GM19395 (cell line): ENCODE measurements around the gene THAP12.

Source experiments
- ATAC-seq: cut with Tn5 transposase; IDR thresholded peaks from one replicate; pipeline ENCODE4 v1.9.1; 2021; ENCODE audit warnings: mild to moderate bottlenecking, moderate library complexity; ENCODE audit not compliant: unreplicated experiment

Gene THAP12

DNA sequence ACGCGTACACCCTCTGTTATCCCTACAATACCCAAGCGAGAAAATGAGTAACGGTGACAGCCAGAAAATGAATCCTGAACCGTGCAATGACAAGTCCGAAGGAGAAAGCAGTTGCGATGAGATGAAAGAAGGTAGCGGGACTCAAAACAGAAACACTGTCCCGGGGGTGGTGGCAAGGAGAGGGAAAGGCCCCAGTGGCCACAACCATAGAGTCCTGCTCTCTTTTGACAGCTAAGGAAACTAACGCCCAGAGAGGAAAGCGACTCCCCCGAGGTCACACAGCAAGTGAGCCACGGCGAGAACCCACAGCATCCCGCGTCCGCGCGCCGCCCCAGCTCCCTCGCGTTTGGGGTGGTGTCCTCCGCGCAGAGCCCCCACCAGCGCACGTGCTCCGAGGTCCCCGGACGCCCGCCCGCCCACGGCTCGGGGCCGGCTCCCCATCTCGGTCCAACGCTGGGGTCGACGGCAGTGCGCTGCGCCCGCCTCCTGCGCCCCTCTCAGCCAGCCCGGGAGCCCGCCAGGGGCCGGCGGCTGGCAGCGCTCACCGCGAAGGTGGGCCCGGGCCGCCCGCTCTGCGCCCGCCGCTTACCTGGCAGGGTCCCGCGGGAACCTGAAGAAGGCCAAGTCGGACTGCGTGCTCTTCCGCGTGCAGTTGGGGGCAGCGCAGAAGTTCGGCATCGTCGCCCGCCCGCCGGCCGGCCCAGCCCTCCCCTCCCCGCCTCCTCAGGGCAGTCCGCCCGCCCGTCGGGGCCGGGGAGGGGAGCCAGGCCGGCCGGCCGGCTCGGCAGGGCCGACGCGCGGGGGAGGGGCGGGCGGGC, 564 bp downstream of the THAP12 start:
- peak; percentile 17 for ATAC-seq

DNA sequence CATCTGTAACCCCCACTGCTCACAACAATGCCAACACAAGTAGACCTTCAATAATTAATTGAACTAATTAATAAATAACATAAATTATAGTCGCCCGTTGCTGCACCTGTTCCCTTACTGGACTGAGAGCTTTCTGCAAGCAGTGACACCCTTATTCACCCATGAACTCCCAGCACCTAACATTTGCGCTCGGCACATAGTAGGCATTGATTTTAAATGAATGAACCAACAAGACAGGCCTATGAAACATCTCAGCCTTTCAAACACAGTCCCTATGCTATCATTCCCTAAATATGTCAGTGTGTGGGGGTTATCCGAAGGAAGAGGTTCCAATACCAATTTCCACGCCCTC, 1.1 kb downstream of the THAP12 start:
- ATAC-seq = no peak

DNA sequence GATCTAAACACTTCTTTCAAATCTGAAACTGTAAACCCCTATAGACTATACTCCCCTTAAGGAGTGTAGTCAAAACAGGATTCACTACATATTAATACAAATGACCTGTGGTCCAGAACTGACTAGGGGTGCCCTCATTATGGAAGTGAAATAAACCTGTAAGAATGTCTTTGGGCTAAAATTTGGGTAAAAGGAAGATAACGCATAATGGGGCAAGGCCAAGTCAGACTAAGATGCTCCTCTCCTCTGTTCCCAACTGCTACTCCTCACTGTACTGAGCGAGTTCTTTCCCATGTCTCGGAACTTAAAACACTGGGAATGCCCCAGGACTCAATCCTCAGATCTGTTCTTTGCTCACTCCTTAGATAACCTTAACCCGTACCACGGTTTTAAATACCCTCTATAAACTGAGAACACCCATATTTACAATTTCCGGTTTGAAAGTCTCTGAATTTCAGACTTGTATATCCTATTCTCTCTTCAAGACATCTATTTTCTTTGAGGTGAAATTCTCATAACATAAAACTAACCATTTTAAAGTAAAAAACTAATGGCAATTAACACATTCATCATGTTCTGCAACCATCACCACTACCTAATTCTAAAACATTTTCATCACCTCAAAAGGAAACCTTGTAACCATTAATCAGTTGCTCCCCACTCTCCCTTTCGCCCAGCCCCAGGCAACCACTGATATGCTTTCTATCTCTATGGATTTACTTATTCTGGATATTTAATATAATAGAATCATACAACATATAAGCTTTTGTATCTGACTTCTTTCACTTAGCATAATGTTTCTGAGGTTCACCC, 4.0 kb downstream of the THAP12 start:
- ATAC-seq = peak; percentile 31

DNA sequence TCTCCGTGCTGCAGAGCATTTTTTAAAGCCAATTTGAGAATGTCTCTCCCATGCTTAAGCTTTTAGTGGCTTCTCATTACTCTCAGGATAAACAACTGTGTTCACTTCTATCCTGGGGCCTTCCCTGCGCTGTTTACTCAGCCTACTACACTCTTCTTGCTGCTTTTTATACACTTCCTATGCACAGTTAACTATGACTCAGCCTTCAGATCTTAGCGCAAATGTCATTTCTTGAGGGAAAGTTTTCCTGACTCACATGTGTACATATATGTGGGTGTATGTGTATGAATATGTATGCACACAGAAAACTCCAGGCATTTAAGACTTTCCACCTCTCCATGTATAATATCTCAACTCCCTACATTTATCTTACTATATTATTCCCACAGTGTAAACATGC, 9.8 kb downstream of the THAP12 start:
- ATAC-seq = no peak

DNA sequence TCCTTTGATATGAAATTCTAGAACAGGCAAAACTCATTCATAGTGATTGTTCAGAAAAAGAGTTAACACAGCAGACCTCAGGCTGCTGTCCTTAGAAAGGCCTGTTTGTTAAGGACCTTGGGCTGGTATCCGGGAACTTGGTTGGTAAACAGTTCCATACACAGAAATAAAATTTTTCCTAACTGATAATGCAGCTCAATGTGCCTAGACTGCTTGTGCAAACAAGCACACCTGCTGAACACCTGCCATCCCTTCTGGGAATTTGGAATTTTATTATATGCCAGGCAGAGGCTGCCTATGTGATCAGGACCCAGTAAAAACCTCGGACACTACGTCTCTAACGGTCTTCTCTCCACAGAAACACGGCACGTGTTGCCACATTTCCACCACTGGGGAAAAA, 11.5 kb downstream of the THAP12 start:
- ATAC-seq = no peak

DNA sequence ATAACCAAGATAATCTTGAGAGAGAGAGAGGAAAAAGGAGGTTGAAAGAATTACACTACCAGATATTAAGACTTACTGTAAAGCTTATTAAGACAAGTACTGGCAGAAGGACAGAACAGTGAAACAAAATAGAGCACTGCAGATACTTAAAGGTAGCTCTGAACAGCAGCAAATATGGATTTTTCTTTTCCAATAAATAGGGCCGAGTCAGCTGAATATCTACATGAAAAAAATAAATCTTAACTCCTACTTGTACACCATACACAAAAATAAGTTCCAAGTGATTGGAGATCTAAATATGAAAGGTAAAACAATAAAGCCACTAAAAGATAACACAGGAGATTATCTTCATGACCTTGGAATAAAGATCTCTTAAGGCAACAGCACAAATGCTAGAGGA, 12.4 kb downstream of the THAP12 start:
- no peak for ATAC-seq

DNA sequence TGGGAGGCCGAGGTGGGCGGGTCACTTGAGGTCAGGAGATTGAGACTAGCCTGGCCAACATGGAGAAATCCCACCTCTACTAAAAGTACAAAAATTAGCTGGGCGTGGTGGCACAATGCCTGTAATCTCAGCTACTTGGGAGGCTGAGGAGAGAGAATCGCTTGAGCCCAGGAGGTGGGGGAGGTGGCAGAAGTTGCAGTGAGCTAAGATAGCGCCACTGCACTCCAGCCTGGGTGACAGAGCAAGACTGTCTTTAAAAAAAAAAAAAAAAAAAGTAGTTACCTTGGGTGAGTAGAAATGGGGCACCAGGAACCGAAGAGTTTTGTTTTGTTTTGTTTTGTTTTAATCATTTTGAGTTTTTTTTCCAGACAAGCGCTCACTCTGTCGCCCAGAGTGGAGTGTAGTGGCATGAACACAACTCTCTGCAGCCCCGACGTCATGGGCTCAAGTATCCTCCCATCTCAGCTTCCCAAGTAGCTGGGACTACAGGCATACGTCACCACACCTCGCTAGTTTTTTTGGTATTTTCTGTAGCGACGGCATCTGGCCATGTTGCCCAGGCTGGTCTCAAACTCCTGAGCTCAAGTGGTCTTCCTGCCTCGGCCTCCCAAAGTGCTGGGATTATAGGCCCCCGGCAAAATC, 15.8 kb downstream of the THAP12 start:
- ATAC-seq = no peak

DNA sequence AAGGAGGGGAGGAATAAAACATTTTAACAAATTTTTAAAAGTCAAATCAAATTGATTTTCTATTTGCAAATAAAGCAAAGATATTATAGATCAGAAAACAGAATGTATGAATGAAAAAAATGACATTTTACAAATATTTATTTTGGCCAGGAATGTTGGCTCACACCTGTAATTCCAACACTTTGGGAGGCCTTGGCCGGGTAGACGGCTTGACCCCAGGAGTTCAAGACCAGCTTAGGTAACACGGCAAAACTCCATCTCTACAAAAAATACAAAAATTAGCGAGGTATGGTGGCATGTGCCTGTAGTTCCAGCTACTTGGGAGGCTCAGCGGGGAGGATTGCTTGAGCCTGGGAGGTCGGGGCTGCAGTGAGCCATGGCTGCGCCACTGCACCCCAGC, 18.2 kb downstream of the THAP12 start:
- ATAC-seq = no peak

DNA sequence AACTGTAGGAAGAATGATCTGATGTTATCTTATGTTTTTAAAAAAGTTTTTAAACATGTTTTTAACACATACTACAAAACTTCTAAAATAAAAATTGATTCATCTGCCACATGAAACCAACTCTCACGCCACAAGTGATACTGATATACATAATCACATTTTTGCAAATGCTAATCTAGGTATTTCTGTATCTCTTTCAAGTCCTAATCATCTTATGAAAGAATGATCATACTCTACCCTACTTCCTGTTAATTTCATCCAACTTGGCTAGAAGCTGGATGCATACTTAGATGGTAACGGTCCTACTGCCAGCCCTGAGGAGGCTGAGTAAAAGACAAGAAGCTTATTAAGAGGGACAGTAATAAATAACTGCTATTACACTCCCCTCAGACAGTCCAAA, 19.2 kb downstream of the THAP12 start:
- ATAC-seq = no peak

DNA sequence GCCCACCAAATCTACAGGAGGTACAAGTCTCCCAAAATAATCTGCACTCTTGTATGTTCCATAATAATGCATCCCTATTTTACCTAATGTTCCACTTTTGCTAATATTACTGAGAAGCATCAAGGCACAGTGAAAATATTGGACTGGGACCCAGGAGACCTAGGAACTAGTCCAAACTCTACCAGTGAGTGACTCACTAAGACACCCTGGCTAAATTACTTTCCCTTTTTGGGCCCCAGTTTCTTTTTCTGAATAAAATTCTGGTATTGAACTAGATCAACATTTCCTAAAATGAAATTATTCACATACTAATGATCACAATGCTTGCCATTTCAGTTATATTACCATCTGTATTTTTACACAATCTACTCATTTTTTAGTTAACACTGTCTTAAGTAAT, 19.6 kb downstream of the THAP12 start:
- no peak for ATAC-seq

DNA sequence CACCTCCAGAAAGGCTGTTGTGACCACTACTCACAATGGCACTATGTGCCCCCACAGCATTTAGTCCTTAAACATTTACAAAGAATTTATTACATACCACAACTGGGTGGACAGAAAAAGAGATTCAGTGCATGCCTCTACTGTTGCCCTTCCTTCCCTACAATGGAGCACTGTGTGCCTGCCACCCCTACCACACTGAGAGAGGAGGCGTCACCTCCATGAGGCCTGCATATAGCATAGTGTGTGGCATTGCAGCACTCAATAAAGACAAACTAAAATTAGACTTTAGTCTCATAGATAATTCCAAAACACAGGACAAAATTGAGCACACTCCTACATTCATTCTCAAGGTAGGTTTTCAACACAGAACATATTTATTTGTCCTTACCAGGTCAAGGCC, 25.8 kb downstream of the THAP12 start:
- no peak for ATAC-seq

DNA sequence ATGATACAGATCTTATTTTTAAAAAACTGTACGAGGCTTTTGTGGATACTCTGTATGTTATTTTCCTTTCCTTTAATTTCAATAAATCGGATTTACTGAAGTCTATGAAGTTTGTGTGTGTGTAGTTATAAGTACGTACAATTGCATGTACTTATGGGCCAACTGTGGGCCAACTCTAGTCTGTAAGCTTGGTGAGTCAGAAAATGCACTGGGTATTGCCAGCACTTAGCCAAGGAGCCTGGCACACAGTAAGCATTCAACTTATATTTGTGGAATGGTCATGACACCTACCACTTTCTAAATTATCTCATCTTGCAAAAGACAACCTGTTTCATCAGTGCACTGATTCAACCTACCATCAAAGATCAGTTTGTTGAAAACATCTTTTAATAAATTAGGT, 32.6 kb downstream of the THAP12 start:
- ATAC-seq = no peak

DNA sequence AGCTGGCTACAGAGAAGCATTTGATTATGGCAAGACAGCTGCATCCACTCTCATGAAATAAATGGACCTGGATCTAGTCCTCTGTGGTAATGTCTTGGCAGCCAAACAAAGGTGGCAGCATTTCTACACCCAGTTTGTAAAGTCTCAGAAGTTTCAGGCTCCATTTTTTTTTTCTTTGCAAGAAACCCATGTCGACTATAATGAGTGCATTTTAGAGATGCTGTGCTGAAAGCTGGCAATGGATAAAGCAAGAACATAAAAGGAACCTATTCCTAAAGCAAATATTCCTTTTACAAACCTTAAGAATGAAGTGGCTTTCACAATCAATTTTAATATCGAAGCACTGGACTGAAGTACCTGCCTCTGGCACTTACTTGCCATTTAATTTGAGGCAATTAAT, 33.5 kb downstream of the THAP12 start:
- ATAC-seq = no peak

DNA sequence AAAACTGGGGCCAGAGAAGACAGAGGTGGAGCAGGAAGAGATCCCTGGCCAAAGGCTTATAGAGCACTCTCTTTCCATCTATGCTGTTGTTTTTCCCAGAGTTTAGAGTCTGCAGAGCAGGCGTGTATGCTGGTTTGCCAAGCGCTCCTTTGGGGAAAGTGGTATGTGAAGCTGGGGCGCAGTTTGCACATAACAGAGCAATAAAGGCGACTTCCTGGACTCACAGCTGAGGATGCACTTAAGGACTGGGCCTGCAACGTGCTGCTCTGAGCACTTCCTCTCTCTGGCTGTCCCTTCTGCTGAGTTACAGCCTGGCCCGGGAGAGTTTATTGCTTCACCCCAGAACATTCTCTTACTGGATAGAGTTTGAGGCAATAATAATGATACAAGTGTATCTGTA, 41.7 kb downstream of the THAP12 start:
- no peak for ATAC-seq

DNA sequence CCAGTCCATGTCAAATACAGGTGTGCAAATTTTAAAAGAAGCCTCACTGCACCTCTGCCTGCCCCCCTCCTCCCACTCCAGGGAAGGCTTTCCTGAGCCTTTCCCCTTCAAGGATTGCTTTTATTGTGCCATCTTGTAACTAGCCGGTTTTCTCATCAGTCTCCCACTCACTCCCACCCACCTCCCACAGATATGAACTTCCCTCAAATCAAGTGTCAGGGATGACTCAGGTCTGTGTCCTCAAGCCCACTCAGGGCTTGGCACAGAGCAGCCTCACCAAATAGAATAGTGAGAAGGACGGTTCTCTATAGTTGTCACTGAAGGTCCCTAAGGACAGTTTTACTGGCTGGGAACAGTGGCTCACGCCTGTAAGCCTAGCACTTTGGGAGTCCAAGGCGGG, 43.0 kb downstream of the THAP12 start:
- no peak for ATAC-seq

DNA sequence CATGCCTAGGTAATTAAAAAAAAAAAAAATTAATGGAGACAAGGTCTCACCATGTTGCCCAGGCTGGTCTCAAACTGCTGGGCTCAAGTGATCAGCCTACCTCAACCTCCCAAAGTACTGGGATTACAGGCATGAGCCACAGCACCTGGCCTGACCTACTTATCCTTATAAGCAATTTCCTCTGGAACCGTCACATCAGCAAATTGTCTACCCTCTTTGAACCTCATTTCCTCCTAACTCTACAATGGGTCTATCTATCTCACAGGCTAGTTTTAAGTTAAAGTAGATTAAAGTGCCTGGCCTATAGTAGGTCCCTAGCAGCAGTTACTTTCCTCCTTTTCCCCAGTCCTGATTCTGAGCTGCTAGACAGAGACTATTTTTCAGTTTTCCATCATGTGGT, 43.5 kb downstream of the THAP12 start:
- ATAC-seq = no peak

DNA sequence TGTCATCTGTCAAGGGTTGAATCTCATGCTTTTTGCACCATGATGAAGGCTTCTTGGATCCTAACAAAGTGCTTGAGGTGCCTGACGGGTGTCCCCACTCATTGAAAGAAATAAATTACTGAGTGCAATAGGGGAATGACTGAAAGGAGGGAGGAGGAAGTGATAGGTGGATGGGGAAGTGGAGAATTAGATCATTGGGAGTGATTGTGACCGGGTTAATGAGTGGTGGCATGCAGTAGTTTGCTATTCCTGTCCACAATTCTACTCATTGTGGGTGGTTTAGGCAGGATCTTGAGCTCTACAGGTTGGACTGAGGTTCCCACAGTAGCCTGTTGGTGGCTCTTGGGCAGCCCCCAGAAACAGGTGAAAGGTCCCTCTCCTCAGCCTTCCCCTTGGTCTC, 44.3 kb downstream of the THAP12 start:
- ATAC-seq = no peak

DNA sequence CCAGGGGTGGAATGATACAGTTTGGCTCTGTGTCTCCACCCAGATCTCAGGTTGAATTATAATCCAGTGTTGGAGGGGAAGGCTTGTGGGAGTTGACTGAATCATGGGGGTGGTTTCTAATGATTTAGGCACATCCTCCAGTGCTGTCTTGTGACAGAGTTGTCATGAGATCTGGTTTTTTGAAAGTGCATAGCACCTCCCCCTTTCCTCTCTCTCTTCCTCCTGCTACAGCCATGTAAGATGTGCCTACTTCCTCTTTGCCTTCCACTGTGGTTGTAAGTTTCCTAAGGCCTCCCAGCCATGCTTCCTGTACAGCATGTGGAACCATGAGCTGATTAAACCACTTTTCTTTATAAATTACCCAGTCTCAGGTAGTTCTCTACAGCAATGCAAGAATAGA, 45.1 kb downstream of the THAP12 start:
- no peak for ATAC-seq

DNA sequence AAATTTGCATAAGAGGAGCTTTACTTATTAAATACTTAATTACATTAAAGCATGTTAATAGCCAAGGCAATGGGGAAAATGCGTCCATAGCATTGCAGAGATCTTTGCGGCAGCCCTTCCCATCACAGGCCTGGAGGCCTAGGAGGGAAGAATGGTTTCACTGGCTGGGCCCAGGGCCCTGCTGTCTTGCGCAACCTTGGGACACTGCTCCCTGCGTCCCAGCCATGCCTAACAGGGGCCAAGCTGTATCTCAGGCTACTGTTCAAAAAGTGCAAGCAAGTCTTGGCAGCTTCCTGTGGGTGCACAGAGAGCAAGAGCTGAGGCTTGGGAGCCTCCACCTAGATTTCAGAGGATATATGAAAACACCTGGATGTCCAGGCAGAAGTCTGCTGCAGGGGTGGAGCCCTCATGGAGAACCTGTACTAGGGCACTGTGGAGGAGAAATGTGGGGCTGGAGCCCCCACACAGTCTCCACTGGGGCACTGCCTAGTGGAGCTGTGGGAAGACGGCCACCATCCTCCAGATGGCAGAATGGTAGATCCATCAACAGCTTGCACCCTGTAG, 46.0 kb downstream of the THAP12 start:
- ATAC-seq = no peak

DNA sequence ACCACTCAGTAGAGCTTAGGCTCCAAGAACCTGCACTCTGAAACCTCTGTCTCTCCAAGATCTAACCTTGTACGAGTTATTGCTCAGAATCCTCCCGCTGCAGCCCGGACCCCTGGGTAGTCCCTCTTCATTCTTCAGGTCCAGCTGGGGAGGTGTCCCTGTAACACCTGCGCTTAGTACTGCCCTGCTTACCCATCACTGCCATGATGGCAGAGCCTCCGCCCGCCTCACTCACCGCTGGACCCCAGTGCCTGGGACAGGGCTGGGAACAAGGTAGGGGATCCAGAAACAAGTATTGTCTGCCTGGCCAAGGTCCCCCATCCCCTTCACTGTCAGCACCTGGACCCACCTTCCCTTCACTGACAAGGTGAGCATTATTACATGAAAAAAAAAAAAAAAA, 50.3 kb downstream of the THAP12 start:
- ATAC-seq = no peak

DNA sequence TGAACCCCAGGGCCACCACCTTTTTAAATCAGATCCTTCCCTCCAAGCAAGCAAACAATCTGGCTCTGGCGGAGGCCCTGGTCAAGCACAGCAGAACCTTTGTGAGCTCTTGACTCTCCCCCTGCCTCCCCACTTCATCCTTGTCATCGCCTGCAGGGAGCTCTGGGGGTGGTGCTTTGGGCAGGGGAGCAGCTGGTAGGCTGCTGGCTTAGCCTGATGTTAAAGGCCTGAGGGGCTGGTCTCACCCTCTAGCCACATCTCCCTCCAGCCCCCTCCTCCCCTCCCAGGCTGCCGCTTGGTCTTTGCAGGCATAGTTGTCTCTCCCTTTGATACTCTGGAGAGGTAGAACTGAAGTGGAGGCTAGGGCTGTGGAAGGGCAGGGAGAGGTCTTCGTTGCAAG, 50.9 kb downstream of the THAP12 start:
- no peak for ATAC-seq
